SK-N-SH (cell line): ENCODE measurements around the gene MAP2K7. TPM values are rescaled to one million over a fixed set of nuclear protein-coding genes. Genes with fewer than 3 reads are reported as not detected.

Experiments used
- CTCF ChIA-PET: fragments of 300-600, 350-600 bp; formaldehyde crosslinking; extraction: SDS; loops from one replicate; lab custom pipeline; 2021; lab: Yijun Ruan, JAX
- POLR2A ChIA-PET: fragments of 350-600 bp; sonication (Branson Sonifier 250); formaldehyde crosslinking; extraction: SDS; loops from one replicate; lab custom pipeline; 2020; ENCODE audit warnings: antibody characterized with exemption, inconsistent platforms; lab: Yijun Ruan, JAX
- DNase-seq: peaks from one replicate; pipeline ENCODE4 v3.0.0; 2012
- H2AFZ ChIP-seq: fragments of 200-600 bp; sonication (generic); 2 replicates; pipeline ENCODE4 v1.8.1; 2016; ENCODE audit warnings: antibody characterized with exemption, mild to moderate bottlenecking, low read depth
- H3F3A ChIP-seq: fragments of 200-600 bp; sonication (generic); replicated peaks from 2 replicates; pipeline ENCODE3; 2016; ENCODE audit warnings: antibody characterized with exemption, mild to moderate bottlenecking; ENCODE audit not compliant: insufficient read depth
- H3K27ac ChIP-seq, 2 experiments: fragments of 200-500 bp in 1 of 2; fragments of 200-600 bp in 1 of 2; sonication (Bioruptor generic) in 1 of 2; sonication (generic), shearing (Covaris generic) in 1 of 2; 2 replicates each; pipeline versions ENCODE4 v1.5.1 to v1.6.1; 2014 to 2016; ENCODE audit warnings: low read depth in 2 of 2, inconsistent platforms in 1 of 2, low read length in 1 of 2, mild to moderate bottlenecking in 1 of 2, mixed read lengths in 1 of 2
- H3K27me3 ChIP-seq: fragments of 200-600 bp; sonication (generic), shearing (Covaris generic); 2 replicates; pipeline ENCODE4 v1.6.1; 2016; ENCODE audit warnings: mixed run types; ENCODE audit not compliant: insufficient read depth
- H3K36me3 ChIP-seq, 2 experiments: fragments of 200-500 bp in 1 of 2; fragments of 200-600 bp in 1 of 2; sonication (Bioruptor generic) in 1 of 2; sonication (generic) in 1 of 2; replicated peaks in 1 of 2; 2 replicates each; pipeline versions ENCODE3 to v1.5.1; 2014 to 2016; ENCODE audit warnings: low read length in 1 of 2, mild to moderate bottlenecking in 1 of 2; ENCODE audit not compliant: insufficient read depth in 2 of 2, control insufficient read depth in 1 of 2
- H3K4me1 ChIP-seq, 2 experiments: fragments of 200-500 bp in 1 of 2; fragments of 200-600 bp in 1 of 2; sonication (Bioruptor generic) in 1 of 2; sonication (generic), shearing (Covaris generic) in 1 of 2; 2 replicates each; pipeline versions ENCODE4 v1.5.1 to v1.6.1; 2014 to 2016; ENCODE audit warnings: low read depth in 1 of 2, low read length in 1 of 2, mixed run types in 1 of 2; ENCODE audit not compliant: insufficient read depth in 2 of 2, control insufficient read depth in 1 of 2
- H3K4me2 ChIP-seq: fragments of 200-600 bp; sonication (generic), shearing (Covaris generic); 2 replicates; pipeline ENCODE4 v1.6.1; 2017; ENCODE audit warnings: mixed run types
- H3K4me3 ChIP-seq, 2 experiments: fragments of 200-500 bp in 1 of 2; fragments of 200-600 bp in 1 of 2; sonication (Bioruptor generic) in 1 of 2; sonication (generic), shearing (Covaris generic) in 1 of 2; 2 replicates each; pipeline versions ENCODE4 v1.5.1 to v1.8.1; 2014 to 2016; ENCODE audit warnings: low read depth in 2 of 2, inconsistent platforms in 1 of 2, low read length in 1 of 2, mild to moderate bottlenecking in 1 of 2, mixed read lengths in 1 of 2, moderate library complexity in 1 of 2
- H3K79me2 ChIP-seq: fragments of 200-600 bp; sonication (generic); 2 replicates; pipeline ENCODE4 v1.8.1; 2017; ENCODE audit warnings: mild to moderate bottlenecking; ENCODE audit not compliant: insufficient read depth
- H3K9ac ChIP-seq: fragments of 200-600 bp; sonication (generic); 2 replicates; pipeline ENCODE4 v1.6.1; 2017; ENCODE audit warnings: mixed run types
- H3K9me2 ChIP-seq: fragments of 200-600 bp; sonication (generic); 2 replicates; pipeline ENCODE4 v1.6.1; 2017; ENCODE audit warnings: mixed run types
- H3K9me3 ChIP-seq: fragments of 200-600 bp; sonication (generic); 2 replicates; pipeline ENCODE4 v1.6.1; 2017; ENCODE audit warnings: mixed run types, mild to moderate bottlenecking, moderate library complexity
- H4K20me1 ChIP-seq: fragments of 200-600 bp; sonication (generic); 2 replicates; pipeline ENCODE4 v1.6.1; 2017; ENCODE audit warnings: mild to moderate bottlenecking, mixed run types; ENCODE audit not compliant: insufficient read depth
- CHD2 ChIP-seq: fragments of 150-350 bp; IDR thresholded peaks from 2 replicates; pipeline ENCODE4 v1.6.1; 2018; ENCODE audit warnings: low read length; ENCODE audit not compliant: partially characterized antibody
- CTCF ChIP-seq: fragments of 200-600 bp; sonication (generic); IDR thresholded peaks from 2 replicates; pipeline ENCODE4 v1.6.1; 2017; ENCODE audit warnings: antibody characterized with exemption, mild to moderate bottlenecking, moderate library complexity
- EP300 ChIP-seq, 2 experiments: IDR thresholded peaks; 2 replicates each; pipeline versions ENCODE4 v1.4.0 to v1.6.1; 2012; ENCODE audit warnings: borderline replicate concordance in 1 of 2, low read depth in 1 of 2, low read length in 1 of 2
- EZH2phosphoT487 ChIP-seq: fragments of 200-600 bp; sonication (generic); IDR thresholded peaks from 2 replicates; pipeline ENCODE4 v1.6.1; 2017; ENCODE audit warnings: low read depth, mixed run types, mild to moderate bottlenecking, antibody characterized with exemption, moderate library complexity, borderline replicate concordance
- MAX ChIP-seq: IDR thresholded peaks from 2 replicates; pipeline ENCODE4 v1.4.0; 2012; ENCODE audit warnings: low read depth
- MXI1 ChIP-seq: IDR thresholded peaks from 2 replicates; pipeline ENCODE4 v1.6.1; 2012; ENCODE audit warnings: mild to moderate bottlenecking, low read depth, low read length, improper control_type of control experiment
- NFIC ChIP-seq: IDR thresholded peaks from 2 replicates; pipeline ENCODE4 v1.4.0; 2012; ENCODE audit warnings: borderline replicate concordance
- NRF1 ChIP-seq: IDR thresholded peaks from 2 replicates; pipeline ENCODE4 v1.6.1; 2012; ENCODE audit warnings: low read depth, mild to moderate bottlenecking, low read length
- POLR2AphosphoS5 ChIP-seq: IDR thresholded peaks from 2 replicates; pipeline ENCODE4 v1.6.1; 2012; ENCODE audit warnings: low read depth, low read length
- SIN3A ChIP-seq: IDR thresholded peaks from 2 replicates; pipeline ENCODE4 v1.6.1; 2012; ENCODE audit warnings: low read depth, mild to moderate bottlenecking, low read length, moderate library complexity, borderline replicate concordance
- TAF1 ChIP-seq: IDR thresholded peaks from 2 replicates; pipeline ENCODE4 v1.6.1; 2012; ENCODE audit warnings: low read depth, mild to moderate bottlenecking, low read length, moderate library complexity, borderline replicate concordance
- TEAD4 ChIP-seq: IDR thresholded peaks from 2 replicates; pipeline ENCODE4 v1.4.0; 2012; ENCODE audit warnings: mild to moderate bottlenecking, borderline replicate concordance; ENCODE audit not compliant: insufficient read depth
- USF1 ChIP-seq: IDR thresholded peaks from 2 replicates; pipeline ENCODE4 v1.4.0; 2012; ENCODE audit warnings: low read depth, borderline replicate concordance
- WGBS: methylation state at CpG from one replicate; pipeline ENCODE4 v1.1.6; 2017; ENCODE audit warnings: low lambda C conversion rate; 5-methylcytosine and 5-hydroxymethylcytosine counted together
- polyA plus RNA-seq, 3 experiments: library from polyadenylated mRNA; depleted of rRNA; stranded (reverse); fragments of >200 nt; gene quantifications; 2 replicates each; pipeline ENCODE4 v1.2.3, GENCODE V29; 2012
- TF ChIP-seq, protein P1 (sequence below): fragments of 150-350 bp; IDR thresholded peaks from 2 replicates; pipeline ENCODE4 v1.6.1; 2017; ENCODE audit warnings: antibody characterized with exemption, low read length, low read depth, borderline replicate concordance
- TF ChIP-seq, protein P2 (sequence below): fragments of 150-350 bp; IDR thresholded peaks from 2 replicates; pipeline ENCODE4 v1.6.1; 2016; ENCODE audit warnings: mild to moderate bottlenecking, low read depth, low read length
- TF ChIP-seq, protein P3 (sequence below): IDR thresholded peaks from 2 replicates; pipeline ENCODE4 v1.6.1; 2012; ENCODE audit warnings: mild to moderate bottlenecking, low read depth, low read length, moderate library complexity
- TF ChIP-seq, protein P4 (sequence below): IDR thresholded peaks from 2 replicates; pipeline ENCODE4; 2012

MAP2K7 gene
- polyA plus RNA-seq, 1 of the 3 experiments (the other 2 are of a cell fraction) = 13.0 TPM

- CTCF ChIA-PET = no interaction called here
- Histone ChIP-seq H3K36me3 (no peaks in the 10 kb centered on the region), H4K20me1 (no peaks in the 10 kb centered on the region), H3K4me3 (no peak overlapping the region), H3K27me3 (no peaks in the 10 kb centered on the region), H3K27ac (no peak overlapping the region), H2AFZ (no peak overlapping the region), H3F3A (no peaks in the 10 kb centered on the region), H3K9me3 (no peaks in the 10 kb centered on the region), H3K4me2 (no peak overlapping the region), H3K9me2 (no peaks in the 10 kb centered on the region), H3K4me1 (no peaks in the 10 kb centered on the region; a peak in 1 of 4 replicates), H3K79me2 (no peaks in the 10 kb centered on the region), H3K9ac (no peak overlapping the region)
- DNase-seq = no peak
- TF ChIP-seq USF1 = no peak
- TF ChIP-seq NRF1 = no peak
- no peak for TF ChIP-seq MXI1
- no peak for TF ChIP-seq MAX
- TF ChIP-seq TEAD4 = no peak
- TF ChIP-seq, protein P1, sequence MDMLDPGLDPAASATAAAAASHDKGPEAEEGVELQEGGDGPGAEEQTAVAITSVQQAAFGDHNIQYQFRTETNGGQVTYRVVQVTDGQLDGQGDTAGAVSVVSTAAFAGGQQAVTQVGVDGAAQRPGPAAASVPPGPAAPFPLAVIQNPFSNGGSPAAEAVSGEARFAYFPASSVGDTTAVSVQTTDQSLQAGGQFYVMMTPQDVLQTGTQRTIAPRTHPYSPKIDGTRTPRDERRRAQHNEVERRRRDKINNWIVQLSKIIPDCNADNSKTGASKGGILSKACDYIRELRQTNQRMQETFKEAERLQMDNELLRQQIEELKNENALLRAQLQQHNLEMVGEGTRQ = no peak
- no peak for TF ChIP-seq TAF1
- POLR2A ChIA-PET = interaction anchor here (0.6 to 0.9 kb wide), 2 partner anchors 34 to 717 kb away, joined by 3 read pairs; no protein-coding TSS in a partner anchor
- WGBS = 72% methylated on average over 11 of the region's 11 CpGs
These were observed 6.4 kb upstream of the MAP2K7 start for GRCh38 chr19:7897292-7897691.

DNA sequence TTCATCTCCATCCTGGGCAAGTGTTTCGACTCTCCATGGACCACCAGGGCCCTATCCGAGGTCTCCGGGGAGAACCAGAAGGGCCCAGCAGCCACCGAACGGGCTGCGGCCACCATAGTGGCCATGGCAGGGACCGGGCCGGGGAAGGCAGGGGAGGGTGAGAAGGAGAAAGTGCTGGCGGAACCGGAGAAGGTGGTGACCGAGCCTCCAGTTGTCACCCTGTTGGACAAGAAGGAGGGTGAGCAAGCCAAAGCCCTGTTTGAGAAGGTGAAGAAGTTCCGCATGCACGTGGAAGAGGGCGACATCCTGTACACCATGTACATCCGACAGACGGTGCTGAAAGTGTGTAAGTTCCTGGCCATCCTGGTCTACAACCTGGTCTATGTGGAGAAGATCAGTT lies 4.7 kb upstream of the MAP2K7 start:
- no peaks in the 10 kb centered on the region for H3K9me3 ChIP-seq
- no peaks in the 10 kb centered on the region for H4K20me1 ChIP-seq
- ChIA-PET CTCF (interaction anchor here (1.2 kb wide), 1 partner anchor 23 kb away, joined by 4 read pairs; no protein-coding TSS in a partner anchor), POLR2A (no interaction called here)
- WGBS = 85% methylated on average over 14 of the region's 16 CpGs
- H3K4me1 ChIP-seq = peaks cover 0 to 8% of the 10 kb centered on the region in 2 experiments; a peak in 1 of 4 replicates
- no peaks in the 10 kb centered on the region for H3K9me2 ChIP-seq
- H3K4me2 ChIP-seq = no peak overlapping the region
- H3K36me3 ChIP-seq = no peaks in the 10 kb centered on the region
- no peak overlapping the region for H3K4me3 ChIP-seq
- no peaks in the 10 kb centered on the region for H3F3A ChIP-seq
- no peaks in the 10 kb centered on the region for H3K79me2 ChIP-seq
- H3K27ac ChIP-seq = no peak overlapping the region
- no peak for DNase-seq
- H3K27me3 ChIP-seq = no peaks in the 10 kb centered on the region
- H2AFZ ChIP-seq = no peak overlapping the region
- no peak overlapping the region for H3K9ac ChIP-seq
- TF ChIP-seq, protein P2, sequence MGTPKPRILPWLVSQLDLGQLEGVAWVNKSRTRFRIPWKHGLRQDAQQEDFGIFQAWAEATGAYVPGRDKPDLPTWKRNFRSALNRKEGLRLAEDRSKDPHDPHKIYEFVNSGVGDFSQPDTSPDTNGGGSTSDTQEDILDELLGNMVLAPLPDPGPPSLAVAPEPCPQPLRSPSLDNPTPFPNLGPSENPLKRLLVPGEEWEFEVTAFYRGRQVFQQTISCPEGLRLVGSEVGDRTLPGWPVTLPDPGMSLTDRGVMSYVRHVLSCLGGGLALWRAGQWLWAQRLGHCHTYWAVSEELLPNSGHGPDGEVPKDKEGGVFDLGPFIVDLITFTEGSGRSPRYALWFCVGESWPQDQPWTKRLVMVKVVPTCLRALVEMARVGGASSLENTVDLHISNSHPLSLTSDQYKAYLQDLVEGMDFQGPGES = no peak
- TF ChIP-seq NFIC = no peak
- TF ChIP-seq TAF1 = no peak
- no peak for TF ChIP-seq CTCF
- no peak for TF ChIP-seq SIN3A
- TF ChIP-seq EZH2phosphoT487 = no peak
- no peak for TF ChIP-seq CHD2
- TF ChIP-seq POLR2AphosphoS5 = no peak
- TF ChIP-seq EP300 (IDR thresholded peaks at IDR 0.05; ENCODE audit: borderline replicate concordance in 1 of 2, low read depth in 1 of 2, low read length in 1 of 2) = no peak
- TF ChIP-seq, protein P3, sequence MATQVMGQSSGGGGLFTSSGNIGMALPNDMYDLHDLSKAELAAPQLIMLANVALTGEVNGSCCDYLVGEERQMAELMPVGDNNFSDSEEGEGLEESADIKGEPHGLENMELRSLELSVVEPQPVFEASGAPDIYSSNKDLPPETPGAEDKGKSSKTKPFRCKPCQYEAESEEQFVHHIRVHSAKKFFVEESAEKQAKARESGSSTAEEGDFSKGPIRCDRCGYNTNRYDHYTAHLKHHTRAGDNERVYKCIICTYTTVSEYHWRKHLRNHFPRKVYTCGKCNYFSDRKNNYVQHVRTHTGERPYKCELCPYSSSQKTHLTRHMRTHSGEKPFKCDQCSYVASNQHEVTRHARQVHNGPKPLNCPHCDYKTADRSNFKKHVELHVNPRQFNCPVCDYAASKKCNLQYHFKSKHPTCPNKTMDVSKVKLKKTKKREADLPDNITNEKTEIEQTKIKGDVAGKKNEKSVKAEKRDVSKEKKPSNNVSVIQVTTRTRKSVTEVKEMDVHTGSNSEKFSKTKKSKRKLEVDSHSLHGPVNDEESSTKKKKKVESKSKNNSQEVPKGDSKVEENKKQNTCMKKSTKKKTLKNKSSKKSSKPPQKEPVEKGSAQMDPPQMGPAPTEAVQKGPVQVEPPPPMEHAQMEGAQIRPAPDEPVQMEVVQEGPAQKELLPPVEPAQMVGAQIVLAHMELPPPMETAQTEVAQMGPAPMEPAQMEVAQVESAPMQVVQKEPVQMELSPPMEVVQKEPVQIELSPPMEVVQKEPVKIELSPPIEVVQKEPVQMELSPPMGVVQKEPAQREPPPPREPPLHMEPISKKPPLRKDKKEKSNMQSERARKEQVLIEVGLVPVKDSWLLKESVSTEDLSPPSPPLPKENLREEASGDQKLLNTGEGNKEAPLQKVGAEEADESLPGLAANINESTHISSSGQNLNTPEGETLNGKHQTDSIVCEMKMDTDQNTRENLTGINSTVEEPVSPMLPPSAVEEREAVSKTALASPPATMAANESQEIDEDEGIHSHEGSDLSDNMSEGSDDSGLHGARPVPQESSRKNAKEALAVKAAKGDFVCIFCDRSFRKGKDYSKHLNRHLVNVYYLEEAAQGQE = no peak
- TF ChIP-seq, protein P4, sequence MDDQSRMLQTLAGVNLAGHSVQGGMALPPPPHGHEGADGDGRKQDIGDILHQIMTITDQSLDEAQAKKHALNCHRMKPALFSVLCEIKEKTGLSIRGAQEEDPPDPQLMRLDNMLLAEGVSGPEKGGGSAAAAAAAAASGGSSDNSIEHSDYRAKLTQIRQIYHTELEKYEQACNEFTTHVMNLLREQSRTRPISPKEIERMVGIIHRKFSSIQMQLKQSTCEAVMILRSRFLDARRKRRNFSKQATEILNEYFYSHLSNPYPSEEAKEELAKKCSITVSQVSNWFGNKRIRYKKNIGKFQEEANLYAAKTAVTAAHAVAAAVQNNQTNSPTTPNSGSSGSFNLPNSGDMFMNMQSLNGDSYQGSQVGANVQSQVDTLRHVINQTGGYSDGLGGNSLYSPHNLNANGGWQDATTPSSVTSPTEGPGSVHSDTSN = no peak
